ENCODE measurements around the gene ZNF616.

DNA sequence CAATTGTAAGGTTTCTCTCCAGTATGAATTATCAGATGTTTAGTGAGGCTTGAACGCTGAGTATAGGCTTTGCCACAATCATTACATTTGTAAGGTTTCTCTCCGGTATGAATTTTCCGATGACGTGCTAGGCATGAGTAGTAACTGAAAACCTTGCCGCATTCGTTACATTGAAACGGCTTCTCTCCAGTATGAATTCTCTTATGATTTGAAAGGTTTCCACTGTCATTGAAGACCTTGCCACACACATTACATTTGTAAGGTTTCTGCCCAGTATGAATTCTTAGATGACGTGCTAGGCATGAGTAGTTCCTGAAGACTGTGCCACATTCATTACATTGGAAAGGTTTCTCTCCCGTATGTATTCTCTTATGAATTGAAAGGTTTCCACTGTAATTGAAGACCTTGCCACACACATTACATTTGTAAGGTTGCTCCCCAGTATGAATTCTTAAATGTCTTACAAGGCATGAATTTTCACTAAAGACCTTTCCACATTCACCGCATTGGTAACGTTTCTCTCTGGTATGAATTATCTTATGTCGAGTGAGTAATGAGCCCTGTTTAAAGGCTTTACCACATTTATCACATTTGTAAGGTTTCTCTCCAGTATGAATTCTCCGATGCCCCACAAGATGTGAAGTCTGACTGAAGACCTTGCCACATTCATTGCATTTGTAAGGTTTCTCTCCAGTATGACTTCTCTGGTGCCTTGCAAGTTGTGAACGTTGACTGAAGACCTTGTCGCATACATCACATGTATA lies 16.0 kb upstream of the ZNF616 start:
- TF ChIP-seq, protein P1, sequence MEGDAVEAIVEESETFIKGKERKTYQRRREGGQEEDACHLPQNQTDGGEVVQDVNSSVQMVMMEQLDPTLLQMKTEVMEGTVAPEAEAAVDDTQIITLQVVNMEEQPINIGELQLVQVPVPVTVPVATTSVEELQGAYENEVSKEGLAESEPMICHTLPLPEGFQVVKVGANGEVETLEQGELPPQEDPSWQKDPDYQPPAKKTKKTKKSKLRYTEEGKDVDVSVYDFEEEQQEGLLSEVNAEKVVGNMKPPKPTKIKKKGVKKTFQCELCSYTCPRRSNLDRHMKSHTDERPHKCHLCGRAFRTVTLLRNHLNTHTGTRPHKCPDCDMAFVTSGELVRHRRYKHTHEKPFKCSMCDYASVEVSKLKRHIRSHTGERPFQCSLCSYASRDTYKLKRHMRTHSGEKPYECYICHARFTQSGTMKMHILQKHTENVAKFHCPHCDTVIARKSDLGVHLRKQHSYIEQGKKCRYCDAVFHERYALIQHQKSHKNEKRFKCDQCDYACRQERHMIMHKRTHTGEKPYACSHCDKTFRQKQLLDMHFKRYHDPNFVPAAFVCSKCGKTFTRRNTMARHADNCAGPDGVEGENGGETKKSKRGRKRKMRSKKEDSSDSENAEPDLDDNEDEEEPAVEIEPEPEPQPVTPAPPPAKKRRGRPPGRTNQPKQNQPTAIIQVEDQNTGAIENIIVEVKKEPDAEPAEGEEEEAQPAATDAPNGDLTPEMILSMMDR (IDR thresholded peaks at IDR 0.05 in 4 of 5, conservative IDR thresholded peaks at IDR 0.05 in 1 of 5) = no peak
- TF ChIP-seq POLR2A (IDR thresholded peaks at IDR 0.05) = no peak
